H1 (cell line): ENCODE results near the gene CAMKK2. TPM values are rescaled to one million over a fixed set of nuclear protein-coding genes. Genes with fewer than 3 reads are reported as not detected.

Experiments used
- GTF2F1 ChIP-seq: IDR thresholded peaks from 2 replicates; pipeline ENCODE4 v1.6.1; 2012; ENCODE audit warnings: low read depth, low read length, improper control_type of control experiment, borderline replicate concordance
- SAP30 ChIP-seq: fragments of 300-600 bp; sonication (generic); IDR thresholded peaks from 2 replicates; pipeline ENCODE4 v1.7.1; 2012; ENCODE audit warnings: low read length, moderate library complexity, mild to moderate bottlenecking, inconsistent platforms; ENCODE audit not compliant: insufficient read depth, insufficient replicate concordance
- SIRT6 ChIP-seq: IDR thresholded peaks from one replicate; pipeline ENCODE4 v1.7.1; 2012; ENCODE audit warnings: low read length, inconsistent platforms
- polyA plus RNA-seq, 7 experiments: library from polyadenylated mRNA; depleted of rRNA in 3 of 7; stranded (reverse) in 5 of 7; unstranded in 2 of 7; fragments of >200 nt in 5 of 7; fragments of 200-250 nt in 2 of 7; gene quantifications; 1 replicate in 5 of 7; 2 replicates in 1 of 7; 4 replicates in 1 of 7; pipeline versions ENCODE4 v1.2.1 to v1.2.3, GENCODE V29; 2011 to 2013; ENCODE audit warnings: missing spikeins in 2 of 7, mixed read lengths in 2 of 7
- total RNA-seq: library from RNA; stranded (reverse); fragmentation: NEBNext Ultra II Directional; extraction: Animal tissue kit (Norgen Biotek cat#: 25700); gene quantifications from 2 replicates; pipeline ENCODE4 v1.2.1, GENCODE V29; 2021
- TF ChIP-seq, protein P1 (sequence below), 3 experiments: IDR thresholded peaks; 1 replicate in 2 of 3; 2 replicates in 1 of 3; pipeline versions ENCODE4 v1.5.1 to v1.6.1; 2011; ENCODE audit warnings: low read length in 3 of 3, mild to moderate bottlenecking in 3 of 3, inconsistent platforms in 2 of 3, low read depth in 1 of 3, moderate library complexity in 1 of 3; ENCODE audit not compliant: insufficient read depth in 1 of 3; ENCODE audit errors: control extremely low read depth in 1 of 3

The CAMKK2 gene
- total and polyA plus RNA-seq, 2 of the 8 experiments (the other 6 are each of a cell fraction or from before 2014, with no cell fraction given) = 29.6 to 30.6 TPM

DNA sequence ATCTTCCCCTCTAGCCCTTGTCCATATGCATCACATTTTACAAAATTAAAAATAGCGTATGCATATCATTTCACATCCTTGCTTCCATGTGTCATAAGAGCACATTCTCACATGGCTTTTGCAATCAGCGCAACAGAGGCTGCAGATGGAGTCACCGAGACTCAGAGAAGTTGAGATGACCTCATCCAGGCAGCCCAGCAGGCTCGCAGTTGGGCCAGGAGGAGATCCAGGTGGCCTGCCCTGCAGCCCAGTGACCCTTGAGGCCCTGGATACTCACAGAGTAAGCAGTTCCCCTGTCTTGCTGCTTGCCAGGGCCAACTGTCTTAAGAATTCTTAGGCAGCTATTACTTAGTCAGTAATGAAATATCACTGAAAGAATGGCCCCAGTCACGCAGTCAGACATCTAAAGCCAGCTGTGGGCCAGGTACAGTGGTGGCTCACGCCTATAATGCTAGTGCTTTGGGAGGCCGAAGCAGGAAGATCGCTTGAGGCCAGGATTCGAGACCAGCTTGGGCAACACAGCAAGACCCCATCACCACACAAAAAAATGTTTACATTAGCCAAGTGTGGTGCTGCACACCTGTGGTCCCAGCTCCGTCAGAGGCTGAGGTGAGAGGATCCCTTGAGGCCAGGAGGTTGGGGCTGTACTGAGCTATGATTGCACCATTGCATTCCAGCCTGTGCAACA is 9.1 kb downstream of the CAMKK2 start (continued):
- no peak for TF ChIP-seq SAP30
- no peak for TF ChIP-seq SIRT6
- TF ChIP-seq, protein P1, sequence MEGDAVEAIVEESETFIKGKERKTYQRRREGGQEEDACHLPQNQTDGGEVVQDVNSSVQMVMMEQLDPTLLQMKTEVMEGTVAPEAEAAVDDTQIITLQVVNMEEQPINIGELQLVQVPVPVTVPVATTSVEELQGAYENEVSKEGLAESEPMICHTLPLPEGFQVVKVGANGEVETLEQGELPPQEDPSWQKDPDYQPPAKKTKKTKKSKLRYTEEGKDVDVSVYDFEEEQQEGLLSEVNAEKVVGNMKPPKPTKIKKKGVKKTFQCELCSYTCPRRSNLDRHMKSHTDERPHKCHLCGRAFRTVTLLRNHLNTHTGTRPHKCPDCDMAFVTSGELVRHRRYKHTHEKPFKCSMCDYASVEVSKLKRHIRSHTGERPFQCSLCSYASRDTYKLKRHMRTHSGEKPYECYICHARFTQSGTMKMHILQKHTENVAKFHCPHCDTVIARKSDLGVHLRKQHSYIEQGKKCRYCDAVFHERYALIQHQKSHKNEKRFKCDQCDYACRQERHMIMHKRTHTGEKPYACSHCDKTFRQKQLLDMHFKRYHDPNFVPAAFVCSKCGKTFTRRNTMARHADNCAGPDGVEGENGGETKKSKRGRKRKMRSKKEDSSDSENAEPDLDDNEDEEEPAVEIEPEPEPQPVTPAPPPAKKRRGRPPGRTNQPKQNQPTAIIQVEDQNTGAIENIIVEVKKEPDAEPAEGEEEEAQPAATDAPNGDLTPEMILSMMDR (IDR thresholded peaks at IDR 0.05; ENCODE audit: control extremely low read depth in 1 of 3, insufficient read depth in 1 of 3, low read depth in 1 of 3, low read length in 3 of 3) = no peak
- no peak for TF ChIP-seq GTF2F1
